HEK293 (cell line): ENCODE data around the gene DDX51.

Experiments used
- CTCF ChIA-PET: fragments of 350-600 bp; formaldehyde crosslinking; extraction: SDS; loops from one replicate; lab custom pipeline; 2021; ENCODE audit warnings: antibody characterized with exemption; lab: Yijun Ruan, JAX
- POLR2A ChIA-PET: fragments of 300-600 bp; formaldehyde crosslinking; extraction: SDS; loops from one replicate; lab custom pipeline; 2020; ENCODE audit warnings: antibody characterized with exemption, inconsistent platforms; lab: Yijun Ruan, JAX
- H3K27ac ChIP-seq: fragments of 200-500 bp; sonication (Bioruptor generic); 2 replicates; pipeline ENCODE4 v1.5.1; 2014; ENCODE audit warnings: low read depth, low read length, control low read depth, inconsistent platforms; ENCODE audit errors: extremely low read depth
- H3K36me3 ChIP-seq, 2 experiments: fragments of 200-500 bp in 1 of 2; sonication (Bioruptor generic) in 1 of 2; 1 replicate in 1 of 2; 2 replicates in 1 of 2; pipeline ENCODE4 v1.5.1; 2014 to 2017; ENCODE audit warnings: inconsistent platforms in 2 of 2, low read length in 2 of 2; ENCODE audit not compliant: control insufficient read depth in 2 of 2, insufficient read depth in 1 of 2
- H3K4me1 ChIP-seq: fragments of 200-500 bp; sonication (Bioruptor generic); 2 replicates; pipeline ENCODE4 v1.5.1; 2014; ENCODE audit warnings: mild to moderate bottlenecking, low read length, inconsistent platforms; ENCODE audit not compliant: control insufficient read depth, insufficient read depth
- H3K4me3 ChIP-seq: 2 replicates; pipeline ENCODE4 v1.5.1; 2011; ENCODE audit warnings: low read depth, mild to moderate bottlenecking, control low read depth, low read length, moderate library complexity
- H3K9me3 ChIP-seq: fragments of 200-500 bp; sonication (Bioruptor generic); 2 replicates; pipeline ENCODE4 v1.5.1; 2014; ENCODE audit warnings: low read depth, low read length, inconsistent platforms; ENCODE audit not compliant: control insufficient read depth, insufficient read depth
- EGR2 ChIP-seq: fragments of 450-650 bp; formaldehyde crosslinking; IDR thresholded peaks from 2 replicates; pipeline ENCODE4 v1.5.1; 2016; ENCODE audit warnings: low read depth, missing biosample characterization, missing genetic modification characterization
- GLI4 ChIP-seq: fragments of 450-650 bp; formaldehyde crosslinking; IDR thresholded peaks from 2 replicates; pipeline ENCODE4 v1.5.1; 2016; ENCODE audit warnings: missing biosample characterization, missing genetic modification characterization
- KLF1 ChIP-seq: fragments of 450-650 bp; formaldehyde crosslinking; IDR thresholded peaks from 2 replicates; pipeline ENCODE4 v1.5.1; 2016; ENCODE audit warnings: missing biosample characterization, missing genetic modification characterization
- MEIS1 ChIP-seq: sonication (generic); formaldehyde crosslinking; IDR thresholded peaks from 2 replicates; pipeline ENCODE4 v1.8.1; 2022; ENCODE audit warnings: missing genetic modification reagents, mild to moderate bottlenecking, borderline replicate concordance
- OVOL3 ChIP-seq: fragments of 450-650 bp; formaldehyde crosslinking; IDR thresholded peaks from 2 replicates; pipeline ENCODE4 v1.5.1; 2016; ENCODE audit warnings: missing biosample characterization, missing genetic modification characterization
- PBX3 ChIP-seq: sonication (generic); formaldehyde crosslinking; IDR thresholded peaks from 2 replicates; pipeline ENCODE4 v1.8.1; 2022; ENCODE audit warnings: mild to moderate bottlenecking, moderate library complexity, missing genetic modification reagents
- SP7 ChIP-seq: fragments of 450-650 bp; formaldehyde crosslinking; IDR thresholded peaks from 2 replicates; pipeline ENCODE4 v1.5.1; 2016; ENCODE audit warnings: missing biosample characterization, missing genetic modification characterization
- TCF7L2 ChIP-seq: IDR thresholded peaks from 2 replicates; pipeline ENCODE4 v1.6.1; 2011; ENCODE audit warnings: low read depth, mild to moderate bottlenecking, inconsistent platforms, low read length, moderate library complexity, borderline replicate concordance
- ZBTB1 ChIP-seq: fragments of 450-650 bp; formaldehyde crosslinking; IDR thresholded peaks from 2 replicates; pipeline ENCODE4 v1.5.1; 2016; ENCODE audit warnings: missing biosample characterization, missing genetic modification characterization
- ZBTB44 ChIP-seq: fragments of 450-650 bp; IDR thresholded peaks from 2 replicates; pipeline ENCODE4 v1.5.1; 2018; ENCODE audit warnings: missing biosample characterization, mild to moderate bottlenecking, missing genetic modification characterization
- ZFHX2 ChIP-seq: fragments of 450-650 bp; formaldehyde crosslinking; conservative IDR thresholded peaks from 2 replicates; pipeline ENCODE4 v1.5.1; 2016; ENCODE audit warnings: missing biosample characterization, missing genetic modification characterization
- ZFP37 ChIP-seq: fragments of 450-650 bp; formaldehyde crosslinking; IDR thresholded peaks from 2 replicates; pipeline ENCODE4 v1.5.1; 2016; ENCODE audit warnings: missing biosample characterization, missing genetic modification characterization
- ZNF10 ChIP-seq: fragments of 450-650 bp; formaldehyde crosslinking; IDR thresholded peaks from 2 replicates; pipeline ENCODE4 v1.5.1; 2017; ENCODE audit warnings: missing biosample characterization, missing genetic modification characterization
- ZNF148 ChIP-seq: fragments of 450-650 bp; formaldehyde crosslinking; IDR thresholded peaks from 2 replicates; pipeline ENCODE4 v1.5.0; 2017; ENCODE audit warnings: missing biosample characterization, missing genetic modification characterization, borderline replicate concordance
- ZNF211 ChIP-seq: fragments of 450-650 bp; formaldehyde crosslinking; IDR thresholded peaks from 2 replicates; pipeline ENCODE4 v1.5.1; 2016; ENCODE audit warnings: low read depth, missing biosample characterization, missing genetic modification characterization
- ZNF221 ChIP-seq: fragments of 450-650 bp; formaldehyde crosslinking; IDR thresholded peaks from 2 replicates; pipeline ENCODE4 v1.5.1; 2017; ENCODE audit warnings: missing biosample characterization, missing genetic modification characterization, borderline replicate concordance
- ZNF366 ChIP-seq: fragments of 450-650 bp; formaldehyde crosslinking; conservative IDR thresholded peaks from 2 replicates; pipeline ENCODE4 v1.5.1; 2016; ENCODE audit warnings: missing biosample characterization, missing genetic modification characterization
- ZNF416 ChIP-seq: fragments of 450-650 bp; formaldehyde crosslinking; IDR thresholded peaks from 2 replicates; pipeline ENCODE4 v1.5.1; 2016; ENCODE audit warnings: missing biosample characterization, missing genetic modification characterization
- ZNF501 ChIP-seq: fragments of 450-650 bp; formaldehyde crosslinking; IDR thresholded peaks from 2 replicates; pipeline ENCODE4 v1.5.1; 2016; ENCODE audit warnings: missing biosample characterization, missing genetic modification characterization
- ZNF580 ChIP-seq: fragments of 450-650 bp; formaldehyde crosslinking; IDR thresholded peaks from 2 replicates; pipeline ENCODE4 v1.5.1; 2016; ENCODE audit warnings: missing biosample characterization, missing genetic modification characterization
- ZNF621 ChIP-seq: fragments of 450-650 bp; formaldehyde crosslinking; IDR thresholded peaks from 2 replicates; pipeline ENCODE4 v1.5.1; 2017; ENCODE audit warnings: missing biosample characterization, missing genetic modification characterization
- ZNF654 ChIP-seq: fragments of 450-650 bp; formaldehyde crosslinking; IDR thresholded peaks from 2 replicates; pipeline ENCODE4 v1.5.1; 2016; ENCODE audit warnings: low read depth, missing biosample characterization, missing genetic modification characterization
- ZNF660 ChIP-seq: fragments of 450-650 bp; IDR thresholded peaks from 2 replicates; pipeline ENCODE4 v1.5.1; 2018; ENCODE audit warnings: missing biosample characterization, mild to moderate bottlenecking, missing genetic modification characterization
- ZNF707 ChIP-seq: fragments of 450-650 bp; formaldehyde crosslinking; IDR thresholded peaks from 2 replicates; pipeline ENCODE4 v1.5.1; 2016; ENCODE audit warnings: missing biosample characterization, missing genetic modification characterization
- ZNF830 ChIP-seq: fragments of 450-650 bp; IDR thresholded peaks from 2 replicates; pipeline ENCODE4 v1.5.0; 2018; ENCODE audit warnings: missing biosample characterization, missing genetic modification characterization, low read depth, mild to moderate bottlenecking, moderate library complexity
- ZSCAN5A ChIP-seq: fragments of 450-650 bp; formaldehyde crosslinking; IDR thresholded peaks from 2 replicates; pipeline ENCODE4 v1.5.1; 2016; ENCODE audit warnings: missing biosample characterization, missing genetic modification characterization

The DDX51 gene

GRCh38 chr12:132166801-132167591 lies 22.9 kb upstream of the DDX51 start (continued):
- TF ChIP-seq GLI4 (tag by site-specific recombination) (no peak), SP7 (tag by site-specific recombination) (no peak), ZNF830 (tag by site-specific recombination) (no peak), ZBTB44 (tag by site-specific recombination) (no peak), PBX3 (CRISPR knock-in tag) (no peak), ZNF416 (tag by site-specific recombination) (no peak), EGR2 (tag by site-specific recombination) (peak; percentile 68), ZNF580 (tag by site-specific recombination) (no peak), ZSCAN5A (no peak), ZBTB1 (no peak), ZNF221 (tag by site-specific recombination) (no peak), ZNF148 (tag by site-specific recombination) (peak; percentile 14; the same call in 1 of the 2 replicates), ZFHX2 (tag by site-specific recombination) (0 out of 2 replicates have a peak, but pooled peaks have one; percentile 26), ZNF211 (tag by site-specific recombination) (0 out of 2 replicates have a peak, but pooled peaks have one; percentile 6), ZNF10 (tag by site-specific recombination) (no peak), OVOL3 (tag by site-specific recombination) (no peak), ZNF654 (tag by site-specific recombination) (no peak)

GRCh38 chr12:132166093-132166492 lies 22.0 kb upstream of the DDX51 start:
- CTCF ChIA-PET = no interaction called here
- H3K27ac ChIP-seq = no peak overlapping the region
- H3K4me1 ChIP-seq = peaks cover 14% of the 10 kb centered on the region

More at GRCh38 chr12:132166093-132166492, 22.0 kb upstream of the DDX51 start:
- no peak overlapping the region for H3K4me3 ChIP-seq
- no peak for TF ChIP-seq ZNF501 (tag by site-specific recombination)
- no peak for TF ChIP-seq TCF7L2
- TF ChIP-seq ZNF660 (tag by site-specific recombination) = no peak
- no peak for TF ChIP-seq ZNF707 (tag by site-specific recombination)
- peak; percentile 28; the same call in 1 of the 2 replicates for TF ChIP-seq EGR2 (tag by site-specific recombination)
- TF ChIP-seq ZNF366 (tag by site-specific recombination) = peak; percentile 63
- no peak for TF ChIP-seq MEIS1 (CRISPR knock-in tag)
- peak; percentile 43; the same call in 1 of the 2 replicates for TF ChIP-seq KLF1 (tag by site-specific recombination)
- no peak for TF ChIP-seq ZFP37 (tag by site-specific recombination)
- peak; percentile 25 for TF ChIP-seq ZFHX2 (tag by site-specific recombination)
- 0 out of 2 replicates have a peak, but pooled peaks have one; percentile 64 for TF ChIP-seq ZNF621
- TF ChIP-seq, all 188 proteins: peak for 5
- POLR2A ChIA-PET = no interaction called here
- H3K36me3 ChIP-seq = no peaks in the 10 kb centered on the region
- no peaks in the 10 kb centered on the region for H3K9me3 ChIP-seq
